MM.1S (cell line): ENCODE measurements around the gene PRAMEF4.
"Not testable (repeated sequence)": the region's sequence is repeated elsewhere in the genome, so short reads cannot be mapped to it uniquely, and the experiment has no call there.

Experiments
- DNase-seq: peaks from one replicate; pipeline ENCODE4 v3.0.0-alpha.2; 2015
- H2AFZ ChIP-seq: fragments of 300-600 bp; sonication (generic); 2 replicates; pipeline ENCODE4 v1.6.0; 2016; ENCODE audit warnings: antibody characterized with exemption, low read length
- H3F3A ChIP-seq: fragments of 300-600 bp; sonication (generic); 2 replicates; pipeline ENCODE4 v1.6.1; 2016; ENCODE audit warnings: mild to moderate bottlenecking, antibody characterized with exemption, low read length, moderate library complexity, mixed read lengths; ENCODE audit not compliant: insufficient read depth
- H3K27ac ChIP-seq: fragments of 300-600 bp; sonication (generic); 2 replicates; pipeline ENCODE4 v1.5.1; 2016; ENCODE audit warnings: mild to moderate bottlenecking, low read length
- H3K27me3 ChIP-seq: fragments of 300-600 bp; sonication (generic); replicated peaks from 2 replicates; pipeline ENCODE4 v1.6.0; 2016; ENCODE audit warnings: low read length; ENCODE audit not compliant: insufficient read depth
- H3K36me3 ChIP-seq: fragments of 300-600 bp; sonication (generic); replicated peaks from 2 replicates; pipeline ENCODE4 v1.6.1; 2016; ENCODE audit warnings: mild to moderate bottlenecking, low read length, mixed read lengths; ENCODE audit not compliant: insufficient read depth
- H3K4me1 ChIP-seq: fragments of 300-600 bp; sonication (generic); 2 replicates; pipeline ENCODE4 v1.6.1; 2016; ENCODE audit warnings: low read length, mixed read lengths
- H3K4me2 ChIP-seq: fragments of 300-600 bp; sonication (generic); 2 replicates; pipeline ENCODE4 v1.6.0; 2016; ENCODE audit warnings: low read depth, low read length
- H3K4me3 ChIP-seq: fragments of 300-600 bp; sonication (generic); 2 replicates; pipeline ENCODE4 v1.5.1; 2016; ENCODE audit warnings: low read length, mixed read lengths
- H3K79me2 ChIP-seq: fragments of 300-600 bp; sonication (generic); 2 replicates; pipeline ENCODE4 v1.6.1; 2016; ENCODE audit warnings: mixed run types, low read length, mixed read lengths
- H3K9ac ChIP-seq: fragments of 300-600 bp; sonication (generic); 2 replicates; pipeline ENCODE4 v1.6.1; 2016; ENCODE audit warnings: low read length, mixed read lengths
- H3K9me2 ChIP-seq: fragments of 300-600 bp; sonication (generic); replicated peaks from 2 replicates; pipeline ENCODE4 v1.6.1; 2016; ENCODE audit warnings: mild to moderate bottlenecking, low read length, mixed read lengths; ENCODE audit not compliant: insufficient read depth
- H3K9me3 ChIP-seq: fragments of 300-600 bp; sonication (generic); replicated peaks from 2 replicates; pipeline ENCODE4 v1.6.1; 2016; ENCODE audit warnings: mild to moderate bottlenecking, low read length, mixed read lengths; ENCODE audit not compliant: insufficient read depth
- H4K20me1 ChIP-seq: fragments of 300-600 bp; sonication (generic); 2 replicates; pipeline ENCODE4 v1.6.1; 2016; ENCODE audit warnings: mild to moderate bottlenecking, low read length, moderate library complexity, mixed read lengths; ENCODE audit not compliant: insufficient read depth

Gene PRAMEF4

DNA sequence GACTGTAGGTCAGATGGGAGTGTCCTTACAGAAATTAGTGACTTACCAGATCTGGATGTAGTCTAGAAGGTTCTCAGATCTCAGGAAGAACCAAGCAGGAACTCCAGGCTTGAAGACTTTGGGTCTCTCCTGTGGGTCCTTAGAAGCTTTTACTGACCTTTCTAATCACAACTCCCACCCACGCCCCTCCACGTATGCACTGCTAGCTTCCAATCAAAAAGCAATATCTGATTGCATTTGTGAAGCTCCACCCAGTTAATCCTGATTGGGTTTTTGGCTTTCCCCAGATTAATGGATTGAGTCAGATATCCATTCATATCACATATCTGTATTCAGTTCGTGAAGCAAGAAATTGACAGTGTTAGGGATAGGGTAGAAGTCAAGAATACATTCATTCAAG, at the start of gene PRAMEF4:
Gene PRAMEF4, minus strand, starts transcription at position 101 of the 400 bp plus-strand sequence. CDS start 2,807 bp downstream, outside the sequence.
- not testable (repeated sequence) for H3K9ac ChIP-seq, H3K79me2 ChIP-seq, H3K36me3 ChIP-seq, H2AFZ ChIP-seq, H3K4me3 ChIP-seq, H4K20me1 ChIP-seq, H3K9me2 ChIP-seq, H3K27me3 ChIP-seq, H3K4me2 ChIP-seq, H3K27ac ChIP-seq, H3K9me3 ChIP-seq, H3F3A ChIP-seq, H3K4me1 ChIP-seq, DNase-seq

- H4K20me1 ChIP-seq, H3K27ac ChIP-seq, H3K9me3 ChIP-seq, H3F3A ChIP-seq, H2AFZ ChIP-seq, H3K4me3 ChIP-seq, H3K36me3 ChIP-seq, H3K4me2 ChIP-seq, H3K79me2 ChIP-seq, H3K27me3 ChIP-seq, H3K9me2 ChIP-seq, H3K4me1 ChIP-seq, H3K9ac ChIP-seq, DNase-seq: not testable (repeated sequence)
These were observed 38.4 kb upstream of the PRAMEF4 start for GRCh38 chr1:12924368-12924767.

DNA sequence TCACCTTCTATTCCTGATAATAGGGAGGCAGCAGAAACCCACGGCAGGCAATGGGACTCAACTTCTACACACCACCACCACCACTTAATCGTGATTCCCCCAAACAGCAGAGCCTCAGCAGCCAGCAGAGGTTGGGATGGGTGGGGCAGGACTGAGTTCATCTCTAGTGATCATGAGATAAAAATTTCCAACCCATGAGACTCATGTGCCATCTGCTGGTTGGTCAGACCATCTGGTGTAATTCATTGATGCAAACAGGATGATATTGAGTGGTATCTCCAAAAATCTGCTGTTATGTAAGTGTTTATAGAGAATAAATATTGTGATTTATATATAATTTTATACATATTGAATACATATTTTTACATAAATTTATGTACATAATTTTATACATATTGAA, 35.7 kb upstream of the PRAMEF4 start:
- not testable (repeated sequence) for H4K20me1 ChIP-seq, H3K9me3 ChIP-seq, H3K79me2 ChIP-seq, H3K27ac ChIP-seq, H3K9ac ChIP-seq, H3K27me3 ChIP-seq, H3K9me2 ChIP-seq, H2AFZ ChIP-seq, H3K4me2 ChIP-seq, H3F3A ChIP-seq, H3K4me1 ChIP-seq, DNase-seq, H3K4me3 ChIP-seq, H3K36me3 ChIP-seq

GRCh38 chr1:12916310-12916709, 30.3 kb upstream of the PRAMEF4 start, which contains the start of gene PRAMEF7:
TSS of gene PRAMEF7 (plus strand) at chr1:12916610. CDS start at chr1:12917693, 1,083 bp downstream.
- not testable (repeated sequence) for H3K4me1 ChIP-seq, H3K27ac ChIP-seq, H3K9me3 ChIP-seq, H3K9me2 ChIP-seq, H3K9ac ChIP-seq, H3K4me2 ChIP-seq, H3K79me2 ChIP-seq, H3K4me3 ChIP-seq, H3F3A ChIP-seq, H2AFZ ChIP-seq, DNase-seq, H3K27me3 ChIP-seq, H3K36me3 ChIP-seq, H4K20me1 ChIP-seq

- H3K4me3 ChIP-seq, DNase-seq, H3K4me2 ChIP-seq, H3K27ac ChIP-seq, H3K9ac ChIP-seq, H2AFZ ChIP-seq, H4K20me1 ChIP-seq, H3K79me2 ChIP-seq, H3K9me3 ChIP-seq, H3K4me1 ChIP-seq, H3K36me3 ChIP-seq, H3K9me2 ChIP-seq, H3K27me3 ChIP-seq, H3F3A ChIP-seq: not testable (repeated sequence)
These were observed 18.0 kb upstream of the PRAMEF4 start for GRCh38 chr1:12903793-12904572.

- DNase-seq, H3K27ac ChIP-seq, H3F3A ChIP-seq, H3K9me3 ChIP-seq, H3K4me1 ChIP-seq, H2AFZ ChIP-seq, H3K9me2 ChIP-seq, H3K4me3 ChIP-seq, H4K20me1 ChIP-seq, H3K27me3 ChIP-seq, H3K79me2 ChIP-seq, H3K4me2 ChIP-seq, H3K36me3 ChIP-seq, H3K9ac ChIP-seq: not testable (repeated sequence)
These were observed 13.2 kb upstream of the PRAMEF4 start for GRCh38 chr1:12899186-12899585.

DNA sequence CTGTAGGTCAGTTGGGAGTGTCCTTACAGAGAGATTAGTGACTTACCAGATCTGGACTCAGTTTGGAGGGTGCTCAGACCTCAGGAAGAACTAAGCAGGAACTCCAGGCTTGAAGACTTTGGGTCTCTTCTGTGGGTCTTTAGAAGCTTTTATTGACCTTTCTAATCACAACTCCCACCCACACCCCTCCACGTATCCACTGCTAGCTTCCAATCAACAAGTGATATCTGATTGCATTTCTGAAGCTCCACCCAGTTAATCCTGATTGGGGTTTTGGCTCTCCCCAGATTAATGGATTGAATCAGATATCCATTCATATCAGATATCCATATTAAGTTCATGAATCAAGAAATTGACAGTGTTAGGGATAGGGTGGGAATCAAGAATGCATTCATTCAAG, 12.2 kb upstream of the PRAMEF4 start, which contains the start of gene PRAMEF10:
Gene PRAMEF10, minus strand, starts transcription at position 101 of the 400 bp plus-strand sequence. CDS start 2,423 bp downstream, outside the sequence.
- not testable (repeated sequence) for H3K79me2 ChIP-seq, H3K4me1 ChIP-seq, H2AFZ ChIP-seq, H3K9ac ChIP-seq, H3K27me3 ChIP-seq, H3K27ac ChIP-seq, H3K4me2 ChIP-seq, H3K9me3 ChIP-seq, H3K4me3 ChIP-seq, H4K20me1 ChIP-seq, H3K36me3 ChIP-seq, H3F3A ChIP-seq, DNase-seq, H3K9me2 ChIP-seq

GRCh38 chr1:12878453-12878852, 7.5 kb downstream of the PRAMEF4 start:
- H4K20me1 ChIP-seq, H3K4me2 ChIP-seq, H3K27me3 ChIP-seq, H3K4me3 ChIP-seq, DNase-seq, H2AFZ ChIP-seq, H3K4me1 ChIP-seq, H3K9ac ChIP-seq, H3K9me3 ChIP-seq, H3F3A ChIP-seq, H3K9me2 ChIP-seq, H3K27ac ChIP-seq, H3K36me3 ChIP-seq, H3K79me2 ChIP-seq: not testable (repeated sequence)
